IMR-90 (cell line): ENCODE results near the gene MLX. TPM values are rescaled to one million over a fixed set of nuclear protein-coding genes. Genes with fewer than 3 reads are reported as not detected.

ENCODE experiments used
- ATAC-seq: fragments of 200-7000 bp; cut with Tn5 transposase; 2 replicates; pipeline ENCODE4 v1.9.1; 2020; ENCODE audit warnings: low read depth, mild to moderate bottlenecking, moderate library complexity
- BruUV-seq: library from RNA; stranded (reverse); fragments of 400-500 nt; replicated peaks from 2 replicates; lab custom pipeline; 2021; lab: Mats Ljungman, UMichigan
- CTCF ChIA-PET: fragments of 300-600 bp; formaldehyde crosslinking; extraction: SDS; loops from one replicate; lab custom pipeline; 2021; ENCODE audit warnings: antibody characterized with exemption; lab: Yijun Ruan, JAX
- POLR2A ChIA-PET: fragments of 300-600 bp; sonication (Branson Sonifier 250); formaldehyde crosslinking; loops from one replicate; lab custom pipeline; 2022; ENCODE audit warnings: antibody characterized with exemption; ENCODE audit not compliant: unreplicated experiment; lab: Charles Lee
- DNase-seq: peaks from one replicate; pipeline ENCODE4 v3.0.0; 2013
- H2AFZ ChIP-seq: replicated peaks from 2 replicates; pipeline ENCODE3; 2013; ENCODE audit warnings: low read length, mild to moderate bottlenecking; ENCODE audit not compliant: poor library complexity
- H2AK5ac ChIP-seq: 2 replicates; pipeline ENCODE4 v1.6.1; 2013; ENCODE audit warnings: low read depth, low read length, inconsistent platforms
- H2AK9ac ChIP-seq: replicated peaks from 2 replicates; pipeline ENCODE3; 2013; ENCODE audit warnings: mild to moderate bottlenecking, low read depth, low read length, moderate library complexity; ENCODE audit not compliant: poor library complexity
- H2BK120ac ChIP-seq: 2 replicates; pipeline ENCODE4 v1.6.1; 2013; ENCODE audit warnings: low read depth, low read length, inconsistent platforms
- H2BK15ac ChIP-seq: 3 replicates; pipeline ENCODE4 v1.6.1; 2013; ENCODE audit warnings: low read depth, low read length, inconsistent platforms
- H2BK20ac ChIP-seq: 2 replicates; pipeline ENCODE4 v1.6.1; 2013; ENCODE audit warnings: low read depth, mild to moderate bottlenecking, inconsistent platforms, low read length, moderate library complexity
- H2BK5ac ChIP-seq: 2 replicates; pipeline ENCODE4 v1.6.1; 2013; ENCODE audit warnings: mild to moderate bottlenecking, low read depth, low read length, inconsistent platforms; ENCODE audit not compliant: poor library complexity, severe bottlenecking
- H3K14ac ChIP-seq: replicated peaks from 2 replicates; pipeline ENCODE4 v1.6.1; 2013; ENCODE audit warnings: low read depth, low read length, inconsistent platforms
- H3K18ac ChIP-seq: 2 replicates; pipeline ENCODE4 v1.6.1; 2013; ENCODE audit warnings: low read depth, low read length, control low read depth
- H3K23ac ChIP-seq: 2 replicates; pipeline ENCODE4 v1.6.1; 2013; ENCODE audit warnings: low read depth, low read length, inconsistent platforms
- H3K27ac ChIP-seq: 2 replicates; pipeline ENCODE4 v1.5.1; 2013; ENCODE audit warnings: mild to moderate bottlenecking, control low read depth, low read length; ENCODE audit not compliant: insufficient read depth
- H3K27me3 ChIP-seq: 2 replicates; pipeline ENCODE4 v1.6.1; 2013; ENCODE audit warnings: low read length; ENCODE audit not compliant: control insufficient read depth, insufficient read depth
- H3K36me3 ChIP-seq: 2 replicates; pipeline ENCODE4 v1.6.1; 2013; ENCODE audit warnings: low read length, mixed read lengths; ENCODE audit not compliant: control insufficient read depth, insufficient read depth
- H3K4ac ChIP-seq: 2 replicates; pipeline ENCODE4 v1.6.1; 2013; ENCODE audit warnings: low read depth, low read length, inconsistent platforms
- H3K4me1 ChIP-seq: 2 replicates; pipeline ENCODE4 v1.6.1; 2013; ENCODE audit warnings: low read length, mixed read lengths; ENCODE audit not compliant: control insufficient read depth, insufficient read depth
- H3K4me2 ChIP-seq: 2 replicates; pipeline ENCODE4 v1.6.1; 2013; ENCODE audit warnings: low read depth, mild to moderate bottlenecking, control low read depth, low read length, moderate library complexity
- H3K4me3 ChIP-seq: 2 replicates; pipeline ENCODE4 v1.5.1; 2013; ENCODE audit warnings: low read depth, mild to moderate bottlenecking, control low read depth, low read length, moderate library complexity; ENCODE audit not compliant: insufficient read depth
- H3K56ac ChIP-seq: 2 replicates; pipeline ENCODE4 v1.6.1; 2013; ENCODE audit warnings: low read length, inconsistent platforms; ENCODE audit not compliant: insufficient read depth; ENCODE audit errors: extremely low read depth
- H3K79me1 ChIP-seq, 2 experiments: 2 replicates each; pipeline ENCODE4 v1.6.1; 2013; ENCODE audit warnings: low read length in 2 of 2, inconsistent platforms in 1 of 2, low read depth in 1 of 2
- H3K9ac ChIP-seq: 2 replicates; pipeline ENCODE4 v1.6.1; 2013; ENCODE audit warnings: low read depth, low read length, control low read depth
- H3K9me1 ChIP-seq: 2 replicates; pipeline ENCODE4 v1.6.1; 2013; ENCODE audit warnings: low read length, inconsistent platforms; ENCODE audit not compliant: insufficient read depth
- H3K9me3 ChIP-seq: 2 replicates; pipeline ENCODE4 v1.6.1; 2013; ENCODE audit warnings: low read length; ENCODE audit not compliant: control insufficient read depth, insufficient read depth
- H4K20me1 ChIP-seq: 2 replicates; pipeline ENCODE4 v1.6.1; 2013; ENCODE audit warnings: low read length, inconsistent platforms; ENCODE audit not compliant: insufficient read depth
- H4K5ac ChIP-seq: 2 replicates; pipeline ENCODE4 v1.6.1; 2013; ENCODE audit warnings: mild to moderate bottlenecking, low read depth, low read length, control low read depth
- H4K8ac ChIP-seq, 2 experiments: 2 replicates each; pipeline ENCODE4 v1.6.1; 2013; ENCODE audit warnings: low read depth in 2 of 2, low read length in 2 of 2, control low read depth in 1 of 2, inconsistent platforms in 1 of 2
- H4K91ac ChIP-seq: 2 replicates; pipeline ENCODE4 v1.6.1; 2013; ENCODE audit warnings: low read depth, low read length, inconsistent platforms; ENCODE audit not compliant: insufficient read depth
- POLR2A ChIP-seq: IDR thresholded peaks from 2 replicates; pipeline ENCODE4 v1.6.1; 2012; ENCODE audit warnings: mild to moderate bottlenecking, low read depth, low read length
- RAD21 ChIP-seq: IDR thresholded peaks from 2 replicates; pipeline ENCODE4 v1.6.1; 2012; ENCODE audit warnings: low read length, improper control_type of control experiment
- SMC3 ChIP-seq: fragments of 150-350 bp; IDR thresholded peaks from 2 replicates; pipeline ENCODE4 v1.6.1; 2016; ENCODE audit warnings: low read depth, mild to moderate bottlenecking, antibody characterized with exemption, low read length, moderate library complexity
- WGBS, 2 experiments: methylation state at CpG; one replicate each; pipeline versions ENCODE4 v1.1.5 to v1.1.7; 2013; ENCODE audit warnings: missing lambda C conversion rate in 2 of 2; ENCODE audit not compliant: insufficient read length in 1 of 2; ENCODE audit errors: extremely low coverage in 2 of 2; 5-methylcytosine and 5-hydroxymethylcytosine counted together
- dilution Hi-C: fragments of 300-500 bp; cut with HindIII; formaldehyde crosslinking; loops from one replicate; pipeline ENCODE4 v1.14.3; 2018; ENCODE audit warnings: low sequenced_read_pairs; ENCODE audit not compliant: unreplicated experiment
- in situ Hi-C: fragments of 300-500 bp; cut with MboI; formaldehyde crosslinking; loops from 3 replicates; pipeline ENCODE4 v1.14.3; 2019; ENCODE audit warnings: low sequenced_read_pairs, inconsistent platforms, mixed read lengths
- intact Hi-C: fragments of 100-400 bp; cut with micrococcal nuclease; formaldehyde crosslinking; loops from 2 replicates; pipeline ENCODE4 v1.10.0; 2022
- polyA plus RNA-seq, 3 experiments: library from polyadenylated mRNA; depleted of rRNA; stranded (reverse); fragments of >200 nt; gene quantifications; 2 replicates each; pipeline ENCODE4 v1.2.3, GENCODE V29; 2012; ENCODE audit warnings: low replicate concordance in 1 of 3
- total RNA-seq: library from RNA; depleted of rRNA; stranded (reverse); fragments of >200 nt; gene quantifications from 2 replicates; pipeline ENCODE4 v1.2.3, GENCODE V29; 2012

MLX gene
- total and polyA plus RNA-seq, 2 of the 4 experiments (the other 2 are of a cell fraction): 37.8 to 45.6 TPM

- peak overlapping the region; percentile 90 for H2AK9ac ChIP-seq
- H2BK15ac ChIP-seq: no peak overlapping the region
- TF ChIP-seq POLR2A: no peak
- TF ChIP-seq RAD21: no peak
- TF ChIP-seq SMC3: no peak
- peaks cover 4% of the 10 kb centered on the region; the same call in 1 of the 2 replicates for H3K36me3 ChIP-seq
- H2BK120ac ChIP-seq: peak overlapping the region; percentile 56; the same call in 1 of the 2 replicates
- in situ Hi-C loops (no loop called here), intact Hi-C loops (no loop called here), dilution Hi-C loops (no loop called here)
- peak overlapping the region; percentile 88 for H3K4me2 ChIP-seq
- H2AFZ ChIP-seq: peak overlapping the region; percentile 90
- CTCF ChIA-PET: no interaction called here
- no peaks in the 10 kb centered on the region for H3K9me3 ChIP-seq
- H3K79me1 ChIP-seq: peaks cover 11 to 45% of the 10 kb centered on the region in 2 experiments
- DNase-seq: no peak
- H3K4me1 ChIP-seq: peaks cover 5% of the 10 kb centered on the region
- H2BK5ac ChIP-seq: peak overlapping the region; percentile 83
- peak overlapping the region; percentile 98 for H3K9ac ChIP-seq
- H3K18ac ChIP-seq: peak overlapping the region; percentile 79
- POLR2A ChIA-PET: no interaction called here
- H3K27me3 ChIP-seq: no peaks in the 10 kb centered on the region
- H3K4ac ChIP-seq: peak overlapping the region; percentile 87
- H3K4me3 ChIP-seq: peak overlapping the region; percentile 95
- peak overlapping the region; percentile 84 for H4K91ac ChIP-seq
- H4K8ac ChIP-seq: peak overlapping the region; percentile 97 to 98
- peak overlapping the region; percentile 89 for H3K23ac ChIP-seq
- peak overlapping the region; percentile 96 for H2AK5ac ChIP-seq
- ATAC-seq: peak; percentile 1
- no peaks in the 10 kb centered on the region for H4K20me1 ChIP-seq
- H3K27ac ChIP-seq: peak overlapping the region; percentile 98
- BruUV-seq: no TSS peak
- H4K5ac ChIP-seq: peak overlapping the region; percentile 95
- peak overlapping the region; percentile 78 for H3K56ac ChIP-seq
- H2BK20ac ChIP-seq: no peak overlapping the region
- peak overlapping the region; percentile 93 for H3K14ac ChIP-seq
- H3K9me1 ChIP-seq: no peaks in the 10 kb centered on the region
- WGBS, 2 experiments: no CpG with 5 or more reads among the region's 4 CpGs
Measured at GRCh38 chr17:42555122-42555622, 11.7 kb upstream of the MLX start.
